B cell (primary cell): ENCODE measurements around the gene PRKAG2. TPM values are rescaled to one million over a fixed set of nuclear protein-coding genes. Genes with fewer than 3 reads are reported as not detected.

Experiments used
- ATAC-seq: fragments of 200-7000 bp; cut with Tn5 transposase; one replicate; pipeline ENCODE4 v1.10.0; 2021; ENCODE audit warnings: low read depth, mild to moderate bottlenecking, moderate number of reproducible peaks, moderate library complexity
- CTCF ChIA-PET: fragments of 350-600 bp; sonication (Branson Sonifier 250); formaldehyde crosslinking; loops from one replicate; lab custom pipeline; 2021; ENCODE audit warnings: antibody characterized with exemption, inconsistent platforms; lab: Charles Lee
- POLR2A ChIA-PET: fragments of 350-600 bp; sonication (Branson Sonifier 250); formaldehyde crosslinking; loops from one replicate; lab custom pipeline; 2021; ENCODE audit warnings: antibody characterized with exemption; lab: Charles Lee
- DNase-seq: peaks from one replicate; pipeline ENCODE4 v3.0.0; 2013
- H2AFZ ChIP-seq: 2 replicates; pipeline ENCODE4 v1.6.1; 2012; ENCODE audit warnings: mild to moderate bottlenecking, low read depth, low read length; ENCODE audit not compliant: insufficient read depth, poor library complexity, severe bottlenecking
- H3K27ac ChIP-seq, 2 donors: 1 replicate in 1 of 2; 2 replicates in 1 of 2; pipeline ENCODE4 v1.5.1; 2012 to 2013; ENCODE audit warnings: low read length in 2 of 2, mild to moderate bottlenecking in 2 of 2, moderate library complexity in 1 of 2
- H3K27me3 ChIP-seq, 4 experiments: fragments of 200-600 bp in 1 of 4; sonication (generic) in 1 of 4; replicated peaks in 1 of 4; 1 replicate in 2 of 4; 2 replicates in 2 of 4; pipeline versions ENCODE4 v1.6.1 to v1.7.0; 2013 to 2016; ENCODE audit warnings: low read length in 3 of 4, mild to moderate bottlenecking in 2 of 4, mixed read lengths in 1 of 4, moderate library complexity in 1 of 4; ENCODE audit not compliant: insufficient read depth in 4 of 4, control insufficient read depth in 3 of 4; ENCODE audit errors: control extremely low read depth in 1 of 4
- H3K36me3 ChIP-seq, 2 experiments: replicated peaks in 1 of 2; 1 replicate in 1 of 2; 2 replicates in 1 of 2; pipeline versions ENCODE4 v1.6.1 to v1.7.1; 2013; ENCODE audit warnings: low read length in 1 of 2; ENCODE audit not compliant: insufficient read depth in 2 of 2, control insufficient read depth in 1 of 2; ENCODE audit errors: control extremely low read depth in 1 of 2, extremely low read depth in 1 of 2
- H3K4me1 ChIP-seq, 2 donors: fragments of 200-600 bp in 1 of 2; sonication (generic) in 1 of 2; 1 replicate in 1 of 2; 2 replicates in 1 of 2; pipeline versions ENCODE4 v1.5.1 to v1.6.1; 2013 to 2017; ENCODE audit warnings: low read length in 2 of 2; ENCODE audit not compliant: control insufficient read depth in 2 of 2, insufficient read depth in 2 of 2
- H3K4me2 ChIP-seq: replicated peaks from 2 replicates; pipeline ENCODE3; 2012; ENCODE audit warnings: mild to moderate bottlenecking, low read depth, low read length; ENCODE audit not compliant: poor library complexity, severe bottlenecking
- H3K4me3 ChIP-seq, 5 experiments: fragments of 200-600 bp in 1 of 5; sonication (generic) in 1 of 5; 1 replicate in 3 of 5; 2 replicates in 2 of 5; pipeline versions ENCODE4 v1.5.1 to v1.7.0; 2011 to 2016; ENCODE audit warnings: low read length in 4 of 5, mild to moderate bottlenecking in 4 of 5, low read depth in 2 of 5, control low read depth in 1 of 5, moderate library complexity in 1 of 5; ENCODE audit not compliant: insufficient read depth in 1 of 5; ENCODE audit errors: control extremely low read depth in 1 of 5, extremely low read depth in 1 of 5
- H3K79me2 ChIP-seq: fragments of 200-600 bp; sonication (generic); one replicate; pipeline ENCODE4 v1.6.0; 2016; ENCODE audit warnings: low read length; ENCODE audit not compliant: control insufficient read depth, insufficient read depth
- H3K9ac ChIP-seq: fragments of 200-600 bp; sonication (generic); 2 replicates; pipeline ENCODE4 v1.6.1; 2017; ENCODE audit warnings: mild to moderate bottlenecking, low read length, moderate library complexity
- H3K9me3 ChIP-seq, 3 donors: one replicate each; pipeline versions ENCODE4 v1.6.1 to v1.7.1; 2013; ENCODE audit warnings: low read length in 2 of 3; ENCODE audit not compliant: control insufficient read depth in 2 of 3, insufficient read depth in 1 of 3; ENCODE audit errors: control extremely low read depth in 1 of 3
- H4K20me1 ChIP-seq: 2 replicates; pipeline ENCODE4 v1.6.0; 2012; ENCODE audit warnings: mild to moderate bottlenecking, low read length; ENCODE audit not compliant: insufficient read depth, control insufficient read depth, poor library complexity, severe bottlenecking
- H3K27ac Mint-ChIP-seq: one replicate; pipeline ENCODE4 v1.8.0; 2021; ENCODE audit warnings: mixed read lengths
- H3K27me3 Mint-ChIP-seq: one replicate; pipeline ENCODE4 v1.8.0; 2021; ENCODE audit warnings: mixed read lengths
- H3K4me1 Mint-ChIP-seq: one replicate; pipeline ENCODE4 v1.8.0; 2021; ENCODE audit warnings: mixed read lengths
- H3K4me3 Mint-ChIP-seq: one replicate; pipeline ENCODE4 v1.8.0; 2021; ENCODE audit warnings: mixed read lengths
- H3K9me3 Mint-ChIP-seq: one replicate; pipeline ENCODE4 v1.8.0; 2022; ENCODE audit warnings: mixed read lengths; ENCODE audit not compliant: insufficient read depth
- CTCF ChIP-seq: fragments of 200-600 bp; IDR thresholded peaks from one replicate; pipeline ENCODE4 v1.8.0; 2022; ENCODE audit warnings: antibody characterized with exemption, mild to moderate bottlenecking
- EZH2 ChIP-seq: IDR thresholded peaks from 2 replicates; pipeline ENCODE4 v1.6.1; 2012; ENCODE audit warnings: borderline replicate concordance, low read depth, mild to moderate bottlenecking, moderate library complexity, low read length; ENCODE audit not compliant: insufficient read depth, poor library complexity, severe bottlenecking
- WGBS: methylation state at CpG from one replicate; pipeline ENCODE4 v1.1.5; 2013; ENCODE audit warnings: missing lambda C conversion rate; ENCODE audit not compliant: insufficient coverage; 5-methylcytosine and 5-hydroxymethylcytosine counted together
- intact Hi-C: fragments of 100-400 bp; cut with micrococcal nuclease; formaldehyde crosslinking; loops from one replicate; pipeline ENCODE4 v1.10.0; 2022
- polyA plus RNA-seq: library from polyadenylated mRNA; depleted of rRNA; stranded (reverse); fragments of >200 nt; gene quantifications from 2 replicates; pipeline ENCODE4 v1.2.3, GENCODE V29; 2012
- total RNA-seq, 2 donors: library from RNA; stranded (reverse); fragments of 120-200 nt in 1 of 2; gene quantifications; 1 replicate in 1 of 2; 2 replicates in 1 of 2; pipeline versions ENCODE4 v1.2.3 to v1.2.4, GENCODE V29; 2013 to 2022

The PRKAG2 gene
- total and polyA plus RNA-seq, 2 donors (not counting 1 experiment from before 2014, with no cell fraction given) = 22.1 to 56.3 TPM

GRCh38 chr7:151869968-151870918 lies 6.7 kb downstream of the PRKAG2 start:
- Histone ChIP-seq H3K4me2 (no peak overlapping the region), H3K4me1 (peaks cover 5 to 7% of the 10 kb centered on the region in 2 donors), H3K36me3 (no peaks in the 10 kb centered on the region), H3K27me3 (no peaks in the 10 kb centered on the region), H3K27ac (no peak overlapping the region), H3K9ac (no peak overlapping the region), H3K9me3 (no peaks in the 10 kb centered on the region), H3K79me2 (peaks cover 66% of the 10 kb centered on the region), H3K4me3 (no peak overlapping the region), H4K20me1 (peaks cover 86% of the 10 kb centered on the region), H2AFZ (no peak overlapping the region)
- Mint-ChIP-seq H3K9me3 (no peaks in the 10 kb centered on the region), H3K4me3 (no peak overlapping the region), H3K4me1 (peaks cover 47% of the 10 kb centered on the region), H3K27ac (no peak overlapping the region), H3K27me3 (no peaks in the 10 kb centered on the region)
- WGBS = 93% methylated on average over 24 of the region's 24 CpGs
- ATAC-seq = no peak
- no peak for DNase-seq
- intact Hi-C loops = loop anchor here (10.0 kb wide), 1 partner anchor 595 kb away; no protein-coding TSS in a partner anchor
- ChIA-PET POLR2A (no interaction called here), CTCF (interaction anchor here (0.5 to 0.8 kb wide), 2 partner anchors 63 to 362 kb away, joined by 3 to 4 read pairs; no protein-coding TSS in a partner anchor)
- TF ChIP-seq EZH2 (no peak), CTCF (no peak)

- WGBS = 89% methylated on average over 13 of the region's 13 CpGs
- Histone ChIP-seq H3K9ac (no peak overlapping the region), H3K27ac (no peak overlapping the region), H3K27me3 (no peaks in the 10 kb centered on the region), H3K4me1 (peaks cover 2 to 3% of the 10 kb centered on the region in 2 donors), H4K20me1 (peaks cover 82% of the 10 kb centered on the region), H3K79me2 (peaks cover 70% of the 10 kb centered on the region), H3K9me3 (no peaks in the 10 kb centered on the region), H3K4me3 (no peak overlapping the region), H3K36me3 (no peaks in the 10 kb centered on the region), H3K4me2 (no peak overlapping the region), H2AFZ (no peak overlapping the region)
- no peaks in the 10 kb centered on the region for H3K27me3 Mint-ChIP-seq
- ATAC-seq (no peak), DNase-seq (no peak)
- H3K4me1 Mint-ChIP-seq = peaks cover 49% of the 10 kb centered on the region
- H3K9me3 Mint-ChIP-seq = no peaks in the 10 kb centered on the region
- CTCF ChIA-PET = interaction anchor here (0.6 to 0.8 kb wide), 2 partner anchors 8 to 64 kb away, joined by 4 read pairs; no protein-coding TSS in a partner anchor
- no peak overlapping the region for H3K4me3 Mint-ChIP-seq
- TF ChIP-seq EZH2 = no peak
- no peak for TF ChIP-seq CTCF
- intact Hi-C loops = no loop called here
- no peak overlapping the region for H3K27ac Mint-ChIP-seq
- POLR2A ChIA-PET = no interaction called here
Observed at GRCh38 chr7:151869455-151869854, 7.5 kb downstream of the PRKAG2 start.
